Activated CD8-positive, alpha-beta memory T cell treated with anti-CD3 and anti-CD28 coated beads for 36 hours (primary cell): ENCODE results near the gene PRKCA. TPM values are rescaled to one million over a fixed set of nuclear protein-coding genes. Genes with fewer than 3 reads are reported as not detected.

Source experiments
- CTCF ChIA-PET: fragments of 350-600 bp; sonication (Branson Sonifier 250); formaldehyde crosslinking; loops from one replicate; lab custom pipeline; 2021; ENCODE audit warnings: antibody characterized with exemption; lab: Charles Lee
- POLR2A ChIA-PET: fragments of 350-600 bp; sonication (Branson Sonifier 250); formaldehyde crosslinking; loops from one replicate; lab custom pipeline; 2021; ENCODE audit warnings: antibody characterized with exemption; lab: Charles Lee
- total RNA-seq, 2 experiments: library from RNA; stranded (reverse); gene quantifications; one replicate each; pipeline ENCODE4 v1.2.3, GENCODE V29; 2021

PRKCA gene
- total RNA-seq, 2 experiments from 2014 or later: 70.3 to 73.4 TPM

GRCh38 chr17:66364990-66365490, 62.6 kb downstream of the PRKCA start:
- ChIA-PET CTCF (interaction anchor here (1.0 kb wide), 1 partner anchor 11 kb away, joined by 3 read pairs; no protein-coding TSS in a partner anchor), POLR2A (no interaction called here)

- ChIA-PET POLR2A (no interaction called here), CTCF (interaction anchor here (1.0 kb wide), 1 partner anchor 10 kb away, joined by 3 read pairs; no protein-coding TSS in a partner anchor)
Observed at GRCh38 chr17:66365903-66366302, 63.5 kb downstream of the PRKCA start.

- ChIA-PET CTCF (no interaction called here), POLR2A (no interaction called here)
Observed at GRCh38 chr17:66367107-66367506, 64.7 kb downstream of the PRKCA start.

GRCh38 chr17:66369830-66370229, 67.4 kb downstream of the PRKCA start:
- CTCF ChIA-PET: no interaction called here
- POLR2A ChIA-PET: no interaction called here

GRCh38 chr17:66371561-66371960, 69.1 kb downstream of the PRKCA start:
- ChIA-PET CTCF (no interaction called here), POLR2A (no interaction called here)

- ChIA-PET POLR2A (no interaction called here), CTCF (no interaction called here)
Observed at GRCh38 chr17:66372182-66372581, 69.8 kb downstream of the PRKCA start.

- CTCF ChIA-PET: interaction anchor here (0.6 kb wide), 1 partner anchor 172 kb away, joined by 3 read pairs; no protein-coding TSS in a partner anchor
- POLR2A ChIA-PET: no interaction called here
Observed at GRCh38 chr17:66373079-66373478, 70.7 kb downstream of the PRKCA start.

- CTCF ChIA-PET: interaction anchor here (0.6 kb wide), 1 partner anchor 634 kb away, joined by 3 read pairs; no protein-coding TSS in a partner anchor
- POLR2A ChIA-PET: no interaction called here
Observed at GRCh38 chr17:66373944-66374817, 71.8 kb downstream of the PRKCA start.

GRCh38 chr17:66375121-66375520, 72.7 kb downstream of the PRKCA start:
- ChIA-PET CTCF (interaction anchor here (1.1 kb wide), 1 partner anchor 192 kb away, joined by 3 read pairs; no protein-coding TSS in a partner anchor), POLR2A (no interaction called here)

GRCh38 chr17:66378296-66378695, 75.9 kb downstream of the PRKCA start:
- POLR2A ChIA-PET: no interaction called here
- CTCF ChIA-PET: no interaction called here

- ChIA-PET POLR2A (no interaction called here), CTCF (no interaction called here)
Observed at GRCh38 chr17:66379544-66379943, 77.1 kb downstream of the PRKCA start.

- ChIA-PET POLR2A (no interaction called here), CTCF (no interaction called here)
Observed at GRCh38 chr17:66379996-66380395, 77.6 kb downstream of the PRKCA start.

- CTCF ChIA-PET: interaction anchor here (1.2 kb wide), 1 partner anchor 17 kb away, joined by 3 read pairs; no protein-coding TSS in a partner anchor
- POLR2A ChIA-PET: no interaction called here
Observed at GRCh38 chr17:66381701-66382362, 79.4 kb downstream of the PRKCA start.

- POLR2A ChIA-PET: no interaction called here
Observed at GRCh38 chr17:66383333-66383732, 80.9 kb downstream of the PRKCA start.

GRCh38 chr17:66386498-66387351, 84.3 kb downstream of the PRKCA start:
- POLR2A ChIA-PET: interaction anchor here (0.5 kb wide), 1 partner anchor 33 kb away, joined by 9 read pairs; no protein-coding TSS in a partner anchor

More at GRCh38 chr17:66383333-66383732, 80.9 kb downstream of the PRKCA start:
- CTCF ChIA-PET: no interaction called here

GRCh38 chr17:66387392-66387981, 85.1 kb downstream of the PRKCA start:
- ChIA-PET POLR2A (no interaction called here), CTCF (no interaction called here)

More at GRCh38 chr17:66386498-66387351, 84.3 kb downstream of the PRKCA start:
- CTCF ChIA-PET: no interaction called here

- POLR2A ChIA-PET: no interaction called here
- CTCF ChIA-PET: no interaction called here
Observed at GRCh38 chr17:66392783-66393437, 90.5 kb downstream of the PRKCA start.

- POLR2A ChIA-PET: no interaction called here
Observed at GRCh38 chr17:66395961-66396360, 93.5 kb downstream of the PRKCA start.

More at GRCh38 chr17:66395961-66396360, 93.5 kb downstream of the PRKCA start:
- CTCF ChIA-PET: interaction anchor here (0.7 to 0.8 kb wide), 2 partner anchors 139 to 251 kb away, joined by 3 read pairs; no protein-coding TSS in a partner anchor
